ENCODE data around the gene CEMIP.
"Not testable (repeated sequence)": the region's sequence is repeated elsewhere in the genome, so short reads cannot be mapped to it uniquely, and the experiment has no call there.

The CEMIP gene

GRCh38 chr15:80755885-80756284 lies 23.3 kb upstream of the CEMIP start:
- Histone ChIP-seq H3K9me3 (ENCODE audit: control insufficient read depth in 1 of 2, low read length in 2 of 2) (no peaks in the 10 kb centered on the region), H3K9ac (ENCODE audit: low read depth in 1 of 2, low read length in 2 of 2) (no peak overlapping the region), H3K36me3 (ENCODE audit: control insufficient read depth in 1 of 2, insufficient read depth in 2 of 2, low read length in 2 of 2) (peaks cover 8 to 20% of the 10 kb centered on the region in 2 donors), H3K4me1 (ENCODE audit: control insufficient read depth in 1 of 2, insufficient read depth in 2 of 2, low read length in 2 of 2) (no peaks in the 10 kb centered on the region), H3K4me3 (ENCODE audit: low read depth in 1 of 2, low read length in 2 of 2) (no peak overlapping the region), H3K27ac (ENCODE audit: low read depth, low read length) (no peak overlapping the region), H3K27me3 (ENCODE audit: control insufficient read depth in 1 of 2, insufficient read depth in 2 of 2, low read length in 2 of 2) (no peaks in the 10 kb centered on the region)

DNA sequence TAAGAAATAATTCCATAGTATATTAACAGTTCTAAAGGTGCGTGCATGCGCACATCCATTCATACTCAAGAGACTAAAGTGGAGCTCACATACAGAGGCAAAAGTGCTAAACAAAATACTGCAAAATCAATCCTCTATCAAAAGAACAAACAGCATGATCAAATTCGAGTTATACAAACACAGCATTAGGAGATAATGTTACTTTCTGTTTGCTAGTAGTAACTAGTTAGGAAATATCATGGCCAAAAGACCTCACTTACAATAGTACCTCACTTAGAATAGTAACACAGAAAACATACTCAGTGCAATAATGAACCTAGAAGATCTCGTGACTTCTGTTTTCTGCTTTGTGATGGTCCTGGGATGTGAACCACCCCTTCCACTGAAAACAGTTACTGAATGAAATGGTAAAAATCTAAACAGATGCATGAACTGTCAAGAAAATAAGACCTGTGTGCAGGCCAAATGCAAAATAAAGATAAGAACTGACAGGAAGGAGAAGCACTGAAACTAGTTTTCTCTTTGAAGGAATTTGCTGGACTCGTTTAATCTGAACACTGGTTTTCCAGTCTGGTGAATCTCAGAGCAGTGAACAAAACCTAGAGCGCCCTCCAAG lies 20.9 kb upstream of the CEMIP start:
- Histone ChIP-seq H3K27me3 (ENCODE audit: control insufficient read depth in 1 of 2, insufficient read depth in 2 of 2, low read length in 2 of 2) (no peaks in the 10 kb centered on the region), H3K4me3 (ENCODE audit: low read depth in 1 of 2, low read length in 2 of 2) (no peak overlapping the region), H3K4me1 (ENCODE audit: control insufficient read depth in 1 of 2, insufficient read depth in 2 of 2, low read length in 2 of 2) (no peaks in the 10 kb centered on the region), H3K9me3 (ENCODE audit: control insufficient read depth in 1 of 2, low read length in 2 of 2) (no peaks in the 10 kb centered on the region), H3K9ac (ENCODE audit: low read depth in 1 of 2, low read length in 2 of 2) (no peak overlapping the region), H3K27ac (ENCODE audit: low read depth, low read length) (no peak overlapping the region), H3K36me3 (ENCODE audit: control insufficient read depth in 1 of 2, insufficient read depth in 2 of 2, low read length in 2 of 2) (peaks cover 8 to 16% of the 10 kb centered on the region in 2 donors)

DNA sequence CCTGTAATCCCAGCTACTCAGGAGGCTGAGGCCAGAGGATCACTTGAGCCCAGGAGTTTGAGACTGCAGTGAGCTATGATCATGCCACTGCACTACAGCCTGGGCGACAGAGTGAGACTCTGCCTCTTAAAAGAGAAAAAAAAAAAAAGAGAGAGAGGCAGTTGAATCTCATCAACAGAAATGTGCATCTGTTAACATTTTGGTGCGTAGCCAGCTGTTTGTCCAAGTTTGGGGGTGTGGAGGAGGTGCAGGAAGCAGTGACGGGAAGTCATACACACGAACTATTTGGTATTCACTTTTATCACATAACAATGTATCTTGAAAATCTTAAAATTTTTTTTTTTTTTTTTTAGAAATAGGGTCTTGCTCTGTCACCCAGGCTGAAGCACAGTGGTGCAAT lies 18.2 kb upstream of the CEMIP start:
- Histone ChIP-seq H3K27ac (ENCODE audit: low read depth, low read length) (no peak overlapping the region), H3K4me1 (ENCODE audit: control insufficient read depth in 1 of 2, insufficient read depth in 2 of 2, low read length in 2 of 2) (no peaks in the 10 kb centered on the region), H3K4me3 (ENCODE audit: low read depth in 1 of 2, low read length in 2 of 2) (no peak overlapping the region), H3K9me3 (ENCODE audit: control insufficient read depth in 1 of 2, low read length in 2 of 2) (no peaks in the 10 kb centered on the region), H3K36me3 (ENCODE audit: control insufficient read depth in 1 of 2, insufficient read depth in 2 of 2, low read length in 2 of 2) (peaks cover 0 to 2% of the 10 kb centered on the region in 2 donors), H3K27me3 (ENCODE audit: control insufficient read depth in 1 of 2, insufficient read depth in 2 of 2, low read length in 2 of 2) (no peaks in the 10 kb centered on the region), H3K9ac (ENCODE audit: low read depth in 1 of 2, low read length in 2 of 2) (no peak overlapping the region)

DNA sequence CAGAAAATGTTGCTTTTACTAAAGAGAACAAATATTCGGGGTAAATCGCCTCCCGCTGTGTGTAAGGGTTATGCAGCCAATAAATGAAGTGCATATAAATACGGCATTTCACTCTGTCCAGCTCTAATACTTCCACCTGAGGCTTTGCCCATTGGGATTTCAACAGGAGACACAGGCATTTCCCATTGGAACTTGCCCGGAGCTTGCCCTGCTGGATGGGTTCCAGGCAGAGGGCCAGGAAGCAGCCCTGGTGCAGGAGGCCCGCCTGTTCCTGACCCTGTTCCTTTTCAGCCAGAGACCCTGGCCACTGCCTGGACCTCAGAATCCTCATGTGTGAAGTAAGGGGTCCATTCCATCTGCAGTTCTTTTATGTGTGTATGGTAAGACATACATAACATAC lies 17.4 kb upstream of the CEMIP start:
- Histone ChIP-seq H3K4me1 (ENCODE audit: control insufficient read depth in 1 of 2, insufficient read depth in 2 of 2, low read length in 2 of 2) (no peaks in the 10 kb centered on the region), H3K9ac (ENCODE audit: low read depth in 1 of 2, low read length in 2 of 2) (no peak overlapping the region), H3K27ac (ENCODE audit: low read depth, low read length) (no peak overlapping the region), H3K36me3 (ENCODE audit: control insufficient read depth in 1 of 2, insufficient read depth in 2 of 2, low read length in 2 of 2) (no peaks in the 10 kb centered on the region), H3K9me3 (ENCODE audit: control insufficient read depth in 1 of 2, low read length in 2 of 2) (no peaks in the 10 kb centered on the region), H3K4me3 (ENCODE audit: low read depth in 1 of 2, low read length in 2 of 2) (no peak overlapping the region), H3K27me3 (ENCODE audit: control insufficient read depth in 1 of 2, insufficient read depth in 2 of 2, low read length in 2 of 2) (no peaks in the 10 kb centered on the region)

DNA sequence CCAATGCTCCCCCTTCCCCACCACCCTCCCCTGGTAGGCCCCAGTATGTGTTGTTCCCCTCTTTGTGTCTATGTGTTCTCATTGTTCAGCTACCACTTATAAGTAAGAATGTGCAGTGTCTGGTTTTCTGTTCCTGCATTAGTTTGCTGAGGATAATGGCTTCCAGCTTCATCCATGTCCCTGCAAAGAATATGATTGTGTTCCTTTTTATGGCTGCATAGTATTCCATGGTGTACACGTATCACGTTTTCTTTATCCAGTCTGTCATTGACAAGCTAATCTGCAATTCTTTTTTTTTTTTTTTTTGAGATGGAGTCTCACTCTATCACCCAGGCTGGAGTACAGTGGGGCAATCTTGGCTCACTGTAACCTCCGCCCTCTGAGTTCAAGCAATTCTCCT lies 15.9 kb upstream of the CEMIP start:
- not testable (repeated sequence) for H3K27me3 ChIP-seq (ENCODE audit: control insufficient read depth in 1 of 2, insufficient read depth in 2 of 2, low read length in 2 of 2)

DNA sequence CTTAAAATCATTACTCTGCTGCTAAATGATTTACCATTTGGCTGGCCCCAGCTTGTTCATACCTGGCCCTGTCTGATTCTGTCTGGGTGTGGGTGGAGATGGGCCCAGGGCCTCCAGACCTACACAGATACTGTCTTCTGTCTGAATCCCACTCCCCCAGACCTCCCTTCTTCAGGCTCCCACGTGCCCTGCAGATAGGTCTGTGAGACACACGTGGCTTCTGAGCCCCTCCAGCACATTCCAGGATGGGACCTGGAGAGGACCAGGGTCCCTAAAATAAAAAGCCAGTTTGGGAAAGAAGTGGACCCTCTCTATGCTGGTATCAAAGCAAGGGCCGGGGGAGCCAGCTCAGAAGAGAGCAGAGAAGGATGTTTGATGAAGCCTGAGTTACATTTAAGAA lies 14.6 kb upstream of the CEMIP start:
- H3K27me3 ChIP-seq (ENCODE audit: control insufficient read depth in 1 of 2, insufficient read depth in 2 of 2, low read length in 2 of 2): no peaks in the 10 kb centered on the region
- no peak overlapping the region for H3K27ac ChIP-seq (ENCODE audit: low read depth, low read length)
- no peaks in the 10 kb centered on the region for H3K4me1 ChIP-seq (ENCODE audit: control insufficient read depth in 1 of 2, insufficient read depth in 2 of 2, low read length in 2 of 2)
- H3K9me3 ChIP-seq (ENCODE audit: control insufficient read depth in 1 of 2, low read length in 2 of 2): no peaks in the 10 kb centered on the region
- no peak overlapping the region for H3K9ac ChIP-seq (ENCODE audit: low read depth in 1 of 2, low read length in 2 of 2)
- no peaks in the 10 kb centered on the region for H3K36me3 ChIP-seq (ENCODE audit: control insufficient read depth in 1 of 2, insufficient read depth in 2 of 2, low read length in 2 of 2)
- H3K4me3 ChIP-seq (ENCODE audit: low read depth in 1 of 2, low read length in 2 of 2): no peak overlapping the region

More for the DNA sequence above, 15.9 kb upstream of the CEMIP start:
- H3K9me3 ChIP-seq (ENCODE audit: control insufficient read depth in 1 of 2, low read length in 2 of 2); H3K27ac ChIP-seq (ENCODE audit: low read depth, low read length); H3K4me1 ChIP-seq (ENCODE audit: control insufficient read depth in 1 of 2, insufficient read depth in 2 of 2, low read length in 2 of 2); H3K9ac ChIP-seq (ENCODE audit: low read depth in 1 of 2, low read length in 2 of 2); H3K4me3 ChIP-seq (ENCODE audit: low read depth in 1 of 2, low read length in 2 of 2); H3K36me3 ChIP-seq (ENCODE audit: control insufficient read depth in 1 of 2, insufficient read depth in 2 of 2, low read length in 2 of 2): not testable (repeated sequence)

DNA sequence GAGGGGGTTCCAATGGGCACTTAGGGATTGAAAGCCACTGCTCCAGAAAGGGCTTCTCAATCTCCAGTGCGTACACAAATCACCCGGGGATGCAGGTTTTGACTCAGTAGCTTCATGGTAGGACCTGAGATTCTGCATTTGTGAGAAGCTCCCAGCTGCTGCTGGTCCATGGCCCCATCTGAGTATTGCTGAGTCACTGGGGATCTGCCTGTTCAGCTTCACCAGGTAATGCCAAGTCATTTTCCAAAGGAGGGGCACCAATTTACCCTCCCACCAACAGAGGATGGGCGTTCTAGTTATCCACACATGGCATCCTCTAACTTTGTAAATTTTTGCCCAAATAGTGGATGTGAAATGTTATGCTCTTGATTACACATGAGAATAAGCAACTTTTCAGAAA lies 12.9 kb upstream of the CEMIP start:
- no peaks in the 10 kb centered on the region for H3K4me1 ChIP-seq (ENCODE audit: control insufficient read depth in 1 of 2, insufficient read depth in 2 of 2, low read length in 2 of 2)

GRCh38 chr15:80768158-80768557 lies 11.0 kb upstream of the CEMIP start:
- no peaks in the 10 kb centered on the region for H3K4me1 ChIP-seq (ENCODE audit: control insufficient read depth in 1 of 2, insufficient read depth in 2 of 2, low read length in 2 of 2)
- no peak overlapping the region for H3K9ac ChIP-seq (ENCODE audit: low read depth in 1 of 2, low read length in 2 of 2)
- H3K9me3 ChIP-seq (ENCODE audit: control insufficient read depth in 1 of 2, low read length in 2 of 2): no peaks in the 10 kb centered on the region
- H3K4me3 ChIP-seq (ENCODE audit: low read depth in 1 of 2, low read length in 2 of 2): no peak overlapping the region
- H3K36me3 ChIP-seq (ENCODE audit: control insufficient read depth in 1 of 2, insufficient read depth in 2 of 2, low read length in 2 of 2): no peaks in the 10 kb centered on the region
- no peaks in the 10 kb centered on the region for H3K27me3 ChIP-seq (ENCODE audit: control insufficient read depth in 1 of 2, insufficient read depth in 2 of 2, low read length in 2 of 2)
- H3K27ac ChIP-seq (ENCODE audit: low read depth, low read length): no peak overlapping the region

More for the DNA sequence above, 12.9 kb upstream of the CEMIP start:
- H3K36me3 ChIP-seq (ENCODE audit: control insufficient read depth in 1 of 2, insufficient read depth in 2 of 2, low read length in 2 of 2): no peaks in the 10 kb centered on the region
- H3K27me3 ChIP-seq (ENCODE audit: control insufficient read depth in 1 of 2, insufficient read depth in 2 of 2, low read length in 2 of 2): no peaks in the 10 kb centered on the region
- H3K27ac ChIP-seq (ENCODE audit: low read depth, low read length): no peak overlapping the region
- H3K9ac ChIP-seq (ENCODE audit: low read depth in 1 of 2, low read length in 2 of 2): no peak overlapping the region
- H3K9me3 ChIP-seq (ENCODE audit: control insufficient read depth in 1 of 2, low read length in 2 of 2): no peaks in the 10 kb centered on the region
- H3K4me3 ChIP-seq (ENCODE audit: low read depth in 1 of 2, low read length in 2 of 2): no peak overlapping the region

DNA sequence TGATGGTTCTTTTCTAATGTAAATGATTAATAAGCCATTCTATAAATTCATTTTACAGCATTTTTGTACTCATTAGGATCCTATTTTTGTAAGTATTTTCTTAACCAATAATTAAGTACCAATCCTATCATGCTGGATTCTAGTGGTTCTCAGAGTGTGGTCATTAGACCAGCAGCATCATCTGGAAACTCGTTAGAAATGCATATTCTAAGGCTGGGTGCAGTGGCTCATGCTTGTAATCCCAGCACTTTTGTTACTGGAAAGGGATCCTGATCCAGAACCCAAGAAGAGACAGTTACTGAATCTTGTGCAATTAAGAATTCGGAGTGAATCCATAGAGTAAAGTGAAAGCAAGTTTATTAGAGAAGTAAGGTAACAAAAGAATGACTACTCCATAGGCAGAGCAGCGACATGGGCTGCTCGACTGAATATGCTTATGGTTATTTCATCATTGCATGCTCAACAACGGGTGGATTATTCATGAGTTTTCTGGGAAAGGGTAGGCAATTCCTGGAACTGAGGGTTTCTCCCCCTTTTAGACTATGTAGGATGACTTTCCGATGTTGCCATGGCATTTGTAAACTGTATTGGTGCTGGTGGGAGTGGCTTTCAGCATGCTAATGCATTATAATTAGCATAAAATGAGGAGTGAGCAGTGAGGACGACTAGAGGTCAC lies 9.9 kb upstream of the CEMIP start:
- no peak overlapping the region for H3K9ac ChIP-seq (ENCODE audit: low read depth in 1 of 2, low read length in 2 of 2)
- H3K9me3 ChIP-seq (ENCODE audit: control insufficient read depth in 1 of 2, low read length in 2 of 2): no peaks in the 10 kb centered on the region
- no peak overlapping the region for H3K27ac ChIP-seq (ENCODE audit: low read depth, low read length)

GRCh38 chr15:80769829-80770705 lies 9.1 kb upstream of the CEMIP start:
- H3K36me3 ChIP-seq (ENCODE audit: control insufficient read depth in 1 of 2, insufficient read depth in 2 of 2, low read length in 2 of 2): no peaks in the 10 kb centered on the region
- H3K27ac ChIP-seq (ENCODE audit: low read depth, low read length): no peak overlapping the region
- no peak overlapping the region for H3K4me3 ChIP-seq (ENCODE audit: low read depth in 1 of 2, low read length in 2 of 2)
- H3K27me3 ChIP-seq (ENCODE audit: control insufficient read depth in 1 of 2, insufficient read depth in 2 of 2, low read length in 2 of 2): no peaks in the 10 kb centered on the region
- H3K9ac ChIP-seq (ENCODE audit: low read depth in 1 of 2, low read length in 2 of 2): no peak overlapping the region
- no peaks in the 10 kb centered on the region for H3K9me3 ChIP-seq (ENCODE audit: control insufficient read depth in 1 of 2, low read length in 2 of 2)
- no peaks in the 10 kb centered on the region for H3K4me1 ChIP-seq (ENCODE audit: control insufficient read depth in 1 of 2, insufficient read depth in 2 of 2, low read length in 2 of 2)

More for the DNA sequence above, 9.9 kb upstream of the CEMIP start:
- H3K4me3 ChIP-seq (ENCODE audit: low read depth in 1 of 2, low read length in 2 of 2): no peak overlapping the region
- no peaks in the 10 kb centered on the region for H3K4me1 ChIP-seq (ENCODE audit: control insufficient read depth in 1 of 2, insufficient read depth in 2 of 2, low read length in 2 of 2)
- no peaks in the 10 kb centered on the region for H3K27me3 ChIP-seq (ENCODE audit: control insufficient read depth in 1 of 2, insufficient read depth in 2 of 2, low read length in 2 of 2)
- H3K36me3 ChIP-seq (ENCODE audit: control insufficient read depth in 1 of 2, insufficient read depth in 2 of 2, low read length in 2 of 2): no peaks in the 10 kb centered on the region
